CD4-positive, alpha-beta T cell treated with Interleukin-1 beta for 1 hour (primary cell): ENCODE data around the gene RALGPS1.

Experiments
- DNase-seq, 2 donors: peaks; one replicate each; pipeline ENCODE4 v3.0.0-alpha.2; 2020 to 2022

RALGPS1 gene

DNA sequence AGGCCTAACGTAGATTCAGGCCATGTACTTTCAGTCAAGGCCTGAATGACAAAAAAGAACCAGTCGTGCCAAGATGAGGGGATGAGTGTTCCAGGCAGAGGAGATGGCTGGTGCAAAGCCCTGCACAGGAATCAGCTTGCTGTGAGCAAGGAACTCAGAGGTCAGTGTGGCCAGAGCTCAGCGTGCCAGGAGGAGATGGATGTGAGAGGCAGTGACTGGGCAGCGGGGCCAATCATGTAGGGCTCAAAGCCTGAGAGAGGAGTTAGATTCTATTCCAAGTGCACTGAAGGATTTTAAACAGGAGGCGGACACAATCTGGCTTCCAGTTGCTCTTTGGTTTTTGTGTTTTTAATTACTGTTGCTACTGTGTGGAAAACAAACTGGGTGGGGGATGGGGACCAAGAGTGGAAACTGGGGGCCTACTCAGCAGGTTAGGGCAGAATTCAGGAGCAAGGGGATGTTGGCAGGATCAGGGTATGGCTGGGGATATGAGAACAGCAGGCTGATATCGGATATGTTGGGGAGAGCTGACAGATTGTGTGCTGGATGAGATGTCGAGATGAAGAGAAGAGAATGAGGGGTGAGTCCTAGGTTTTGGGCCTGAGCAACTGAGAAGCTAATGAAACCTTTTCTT, 143.5 kb downstream of the RALGPS1 start:
- no peak for DNase-seq

DNA sequence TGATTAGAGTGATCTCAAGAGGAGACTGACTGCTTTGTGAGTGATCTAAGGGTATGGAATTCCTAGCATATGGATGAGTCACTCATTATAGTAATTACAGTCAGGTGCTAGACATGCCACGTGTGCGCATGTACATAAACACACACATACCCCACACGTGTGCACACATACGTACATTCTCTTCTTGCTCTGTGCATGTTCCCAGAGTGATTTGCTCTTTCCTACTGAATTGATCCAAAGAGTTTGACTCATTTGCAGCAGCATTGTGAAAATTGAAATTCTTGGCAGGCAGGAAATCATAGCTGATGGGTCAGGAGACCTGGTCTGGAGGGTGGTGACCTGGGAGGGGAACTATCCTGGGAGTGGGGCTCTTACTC, 144.1 kb downstream of the RALGPS1 start:
- no peak for DNase-seq

DNA sequence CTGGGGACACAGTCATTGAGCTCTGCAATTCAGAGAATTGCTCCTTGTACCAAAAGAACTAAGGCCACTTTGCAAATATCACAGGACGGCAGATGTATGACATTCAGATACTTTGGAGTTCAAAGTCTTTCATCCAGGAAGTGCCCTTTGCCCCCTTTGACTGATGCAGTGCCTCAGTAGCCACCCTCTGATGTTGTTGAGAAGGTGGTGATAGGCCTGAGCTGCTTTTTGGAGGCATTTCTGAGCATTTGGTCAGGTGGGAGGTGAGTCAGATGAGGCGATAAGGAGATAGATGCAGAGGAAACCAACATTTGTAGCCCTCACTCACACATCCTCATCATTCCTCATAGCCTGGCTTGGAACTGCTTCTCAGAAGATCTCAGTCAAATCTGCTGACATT, 144.4 kb downstream of the RALGPS1 start:
- DNase-seq, result no peak

DNA sequence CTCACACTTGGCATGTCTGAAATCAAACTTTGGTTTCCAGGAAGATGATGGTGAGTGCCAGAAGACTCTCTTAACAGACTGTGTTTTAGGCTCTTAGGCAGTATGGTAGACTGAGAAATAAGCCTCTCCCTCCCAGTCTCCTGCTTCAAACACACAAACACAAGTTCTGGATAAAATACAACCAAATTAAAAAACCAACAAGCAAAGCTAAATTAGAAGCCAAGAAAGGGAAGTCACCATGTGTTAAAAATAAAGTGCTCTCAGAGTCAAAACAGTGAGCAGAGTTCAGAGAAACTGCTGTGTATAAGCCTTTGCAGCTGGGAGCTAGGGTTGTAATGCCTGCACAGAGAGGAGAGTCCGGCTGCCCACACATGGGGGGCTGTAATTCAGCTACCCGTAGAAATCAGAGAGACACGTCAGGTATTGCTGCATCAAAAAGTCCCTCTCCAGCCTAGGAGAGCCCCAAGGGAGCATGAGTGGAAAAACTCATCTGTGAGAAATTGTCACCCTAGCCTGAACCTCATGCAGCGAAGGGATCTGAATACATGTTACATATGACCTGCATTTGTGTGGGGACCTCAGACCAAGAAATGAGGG, 145.3 kb downstream of the RALGPS1 start:
- DNase-seq, result no peak

DNA sequence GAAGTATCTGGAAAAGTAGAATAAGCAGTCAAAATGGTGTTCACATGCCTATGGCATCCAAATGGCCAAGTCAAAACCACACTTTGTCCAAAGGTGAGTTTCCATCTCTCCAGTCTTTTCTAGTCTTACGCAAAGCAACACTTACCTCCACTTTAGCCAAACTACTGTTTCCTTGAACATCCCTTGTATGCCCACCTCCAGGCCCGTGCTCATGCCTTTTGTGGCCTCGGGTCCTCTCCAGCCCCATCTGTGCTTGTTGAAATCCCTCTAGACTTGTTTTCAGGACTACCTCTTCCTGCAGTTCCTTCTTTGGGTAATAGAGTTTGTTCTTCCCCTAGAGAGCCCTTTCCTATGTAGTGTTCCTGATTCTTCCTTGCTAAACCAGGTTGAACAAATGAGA, 146.8 kb downstream of the RALGPS1 start:
- DNase-seq, result no peak

DNA sequence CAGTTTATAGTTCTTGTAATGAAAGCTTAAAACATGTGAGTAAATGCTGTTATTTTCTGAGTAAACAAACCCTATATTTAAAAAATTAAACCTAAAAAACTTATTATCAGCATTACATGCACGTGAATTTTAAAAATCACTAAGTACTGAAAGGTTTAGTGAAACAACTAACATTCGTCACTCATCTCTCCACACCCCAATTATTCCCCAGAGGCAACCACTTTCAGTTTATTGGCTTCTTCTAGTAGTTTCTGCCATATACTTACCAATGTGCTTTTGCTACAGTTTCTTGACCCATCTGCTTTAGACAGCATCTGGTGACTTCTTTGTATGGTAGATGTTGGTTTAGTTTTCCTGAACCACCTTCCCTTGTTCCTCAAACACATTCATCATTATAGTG, 149.8 kb downstream of the RALGPS1 start:
- DNase-seq, result no peak

DNA sequence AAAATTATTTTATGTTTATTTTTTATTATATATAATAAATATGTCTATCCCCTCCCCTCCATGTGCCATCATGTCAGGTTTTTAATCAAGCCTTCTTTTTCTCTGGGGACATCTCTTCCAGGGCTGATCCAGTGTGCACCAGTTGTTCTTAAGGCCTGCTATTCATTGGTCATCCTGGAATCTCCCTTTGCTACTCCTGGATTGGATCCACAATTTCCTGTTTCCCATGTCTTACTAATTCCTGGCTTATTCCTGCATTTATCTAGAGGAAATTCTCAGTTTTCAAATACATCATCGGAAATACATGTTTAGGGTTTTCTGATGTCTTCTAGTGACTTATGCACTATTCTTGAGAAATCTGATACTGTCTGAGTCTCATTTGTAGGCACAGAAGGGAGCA, 151.0 kb downstream of the RALGPS1 start:
- DNase-seq, result no peak

DNA sequence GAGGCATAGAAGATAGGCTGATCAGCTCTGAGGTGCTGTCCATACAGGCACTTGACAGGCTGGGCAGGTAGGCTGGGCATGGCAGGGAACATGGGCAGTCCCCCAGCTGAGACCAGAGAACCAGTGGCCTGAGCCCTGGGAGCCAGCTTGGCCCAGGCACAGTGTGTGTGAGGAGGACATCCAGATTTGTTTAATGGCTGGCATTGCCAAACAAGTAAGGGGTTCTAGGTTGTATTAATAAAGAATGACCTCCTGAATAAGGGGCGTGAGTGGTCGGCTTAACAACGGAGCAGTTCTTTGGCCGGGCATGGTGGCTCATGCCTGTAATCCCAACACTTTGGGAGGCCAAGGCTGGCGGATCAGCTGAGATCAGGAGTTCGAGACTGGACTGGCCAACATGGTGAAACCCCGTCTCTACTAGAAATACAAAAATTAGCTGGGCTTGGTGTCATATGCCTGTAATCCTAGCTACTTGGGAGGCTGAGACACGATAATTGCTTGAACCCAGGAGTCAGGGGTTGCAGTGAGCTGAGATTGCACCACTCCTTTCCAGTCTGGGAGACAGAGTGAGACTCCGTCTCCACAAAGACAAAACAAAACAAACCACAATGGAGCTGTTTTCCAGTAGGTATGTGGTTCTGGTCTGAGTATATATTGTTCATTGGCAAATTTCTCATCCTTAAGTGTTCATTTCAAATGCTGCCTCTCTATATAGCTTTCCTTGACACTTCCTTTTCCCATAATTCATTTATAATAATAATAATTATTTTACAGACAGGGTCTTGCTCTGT, 151.7 kb downstream of the RALGPS1 start:
- no peak for DNase-seq

DNA sequence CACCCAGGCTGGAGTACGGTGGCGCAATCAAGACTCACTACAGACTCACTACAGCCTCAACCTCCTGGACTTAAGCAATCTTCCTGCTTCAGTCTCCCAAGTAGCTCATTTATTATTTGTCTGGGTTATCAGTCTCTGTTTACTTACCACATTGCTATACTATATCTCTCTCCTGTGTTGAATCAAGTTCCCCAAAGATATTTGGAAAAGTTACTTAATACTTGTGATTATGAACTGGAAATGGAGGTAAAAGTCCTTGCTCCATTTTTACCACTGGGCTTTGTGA, 152.2 kb downstream of the RALGPS1 start:
- no peak for DNase-seq

DNA sequence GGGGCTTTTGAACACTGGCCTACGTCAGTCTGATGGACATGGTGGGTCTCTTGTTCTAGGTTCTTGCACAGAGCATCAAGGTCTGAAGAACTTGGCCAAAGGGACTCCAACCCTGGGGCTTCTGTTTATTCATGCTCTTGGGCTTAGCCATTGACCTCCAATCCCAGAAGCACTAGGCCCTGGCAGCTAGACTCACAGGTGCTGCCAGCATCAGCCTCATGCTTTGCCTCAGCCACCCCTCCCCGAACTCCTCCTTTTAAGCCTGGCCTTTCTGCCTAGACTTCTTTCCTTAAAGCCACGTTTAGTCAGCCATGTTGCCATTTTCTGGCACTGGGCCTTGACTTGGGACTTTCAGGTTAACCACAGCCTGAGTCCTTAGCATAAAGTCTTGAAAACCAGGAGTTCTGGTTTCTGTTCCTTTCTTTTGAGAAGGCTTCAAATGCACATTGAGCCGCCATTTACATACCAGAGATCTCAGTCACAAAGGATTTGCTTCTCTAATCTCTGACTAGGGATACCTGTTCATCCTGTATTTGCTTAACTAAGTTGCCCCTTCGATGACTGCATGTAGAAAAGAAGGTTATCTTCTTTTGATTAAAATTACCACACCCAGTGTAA, 153.1 kb downstream of the RALGPS1 start:
- no peak for DNase-seq

DNA sequence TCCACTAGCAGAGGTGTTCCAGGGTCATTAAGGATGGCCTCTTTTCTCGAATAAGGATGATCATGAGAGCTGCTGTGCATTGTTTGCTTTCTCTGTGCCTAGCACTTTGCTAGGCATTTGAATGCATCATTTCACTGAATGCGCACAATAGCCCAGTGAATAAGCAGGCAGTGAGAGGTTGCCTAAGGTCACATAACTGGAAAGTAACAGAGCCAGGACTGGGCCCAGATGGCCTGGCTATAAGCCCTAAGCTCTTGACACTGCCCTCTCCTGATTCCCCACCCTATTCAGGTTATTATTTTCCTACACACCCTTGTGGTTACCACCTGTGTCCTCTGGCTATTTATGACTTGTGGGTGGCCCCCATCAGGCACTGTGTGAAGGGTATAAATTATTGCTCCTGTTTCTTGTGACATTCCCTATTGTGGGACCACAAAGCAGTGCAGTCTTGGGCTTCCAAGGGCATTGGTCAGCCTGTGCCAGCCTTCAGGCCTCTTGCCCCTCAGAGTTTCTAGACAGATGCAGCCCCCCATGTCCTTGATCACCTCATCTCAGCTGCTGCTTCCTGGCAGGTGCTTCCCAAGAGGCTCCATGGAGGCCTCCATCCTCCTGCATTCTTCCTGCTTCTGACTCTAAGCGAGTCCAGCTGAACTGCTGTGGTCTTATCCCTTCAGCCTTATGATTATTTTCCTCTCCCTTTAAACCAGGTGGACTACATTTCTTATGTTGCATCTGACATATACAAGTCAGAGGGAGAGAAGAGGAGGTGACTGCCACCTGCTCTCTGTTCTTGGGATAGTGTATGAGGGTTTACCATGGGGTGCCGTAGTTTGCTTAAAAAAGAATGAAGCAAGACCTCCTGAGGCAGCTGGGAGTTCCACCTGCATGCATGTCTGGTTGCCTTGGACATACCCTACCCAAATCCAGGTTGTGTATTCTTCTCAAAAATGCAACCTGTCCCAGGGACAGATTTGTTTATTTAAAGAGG, 160.3 kb downstream of the RALGPS1 start:
- no peak for DNase-seq

DNA sequence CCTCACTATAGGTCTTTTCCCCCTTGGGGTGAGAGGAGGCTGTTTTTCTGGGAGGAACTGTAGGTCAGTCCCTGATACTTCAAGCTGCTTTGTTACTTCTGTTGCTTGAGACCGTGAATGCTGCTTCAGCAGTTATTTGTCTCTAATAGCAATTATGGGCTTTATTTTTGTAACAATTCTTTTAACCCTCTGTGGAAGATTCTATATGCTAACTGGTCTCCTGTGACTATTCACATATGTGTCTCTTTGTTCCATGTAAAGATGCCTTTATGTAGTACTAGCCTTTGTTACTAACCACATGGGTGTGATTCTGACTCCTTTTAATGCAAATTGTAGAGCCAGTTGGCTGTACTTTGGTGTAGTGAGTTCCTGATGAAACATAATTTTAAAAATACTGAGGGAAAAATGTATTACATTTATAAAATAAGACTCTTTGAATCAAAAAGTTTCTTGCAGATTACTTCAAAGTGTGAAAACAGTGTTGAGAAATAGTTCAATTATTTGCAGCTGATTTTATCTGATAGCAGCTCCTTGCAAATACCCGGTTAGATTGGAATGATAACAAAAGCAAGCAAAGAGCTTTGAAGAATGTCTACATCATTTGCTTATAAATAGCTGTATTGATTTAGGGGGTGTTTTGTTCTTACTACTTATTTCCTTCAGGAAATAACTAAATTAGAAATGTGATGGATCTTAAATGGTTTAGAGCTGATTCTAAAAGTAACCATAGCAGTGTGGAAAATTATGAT, 161.2 kb downstream of the RALGPS1 start:
- DNase-seq, result no peak

DNA sequence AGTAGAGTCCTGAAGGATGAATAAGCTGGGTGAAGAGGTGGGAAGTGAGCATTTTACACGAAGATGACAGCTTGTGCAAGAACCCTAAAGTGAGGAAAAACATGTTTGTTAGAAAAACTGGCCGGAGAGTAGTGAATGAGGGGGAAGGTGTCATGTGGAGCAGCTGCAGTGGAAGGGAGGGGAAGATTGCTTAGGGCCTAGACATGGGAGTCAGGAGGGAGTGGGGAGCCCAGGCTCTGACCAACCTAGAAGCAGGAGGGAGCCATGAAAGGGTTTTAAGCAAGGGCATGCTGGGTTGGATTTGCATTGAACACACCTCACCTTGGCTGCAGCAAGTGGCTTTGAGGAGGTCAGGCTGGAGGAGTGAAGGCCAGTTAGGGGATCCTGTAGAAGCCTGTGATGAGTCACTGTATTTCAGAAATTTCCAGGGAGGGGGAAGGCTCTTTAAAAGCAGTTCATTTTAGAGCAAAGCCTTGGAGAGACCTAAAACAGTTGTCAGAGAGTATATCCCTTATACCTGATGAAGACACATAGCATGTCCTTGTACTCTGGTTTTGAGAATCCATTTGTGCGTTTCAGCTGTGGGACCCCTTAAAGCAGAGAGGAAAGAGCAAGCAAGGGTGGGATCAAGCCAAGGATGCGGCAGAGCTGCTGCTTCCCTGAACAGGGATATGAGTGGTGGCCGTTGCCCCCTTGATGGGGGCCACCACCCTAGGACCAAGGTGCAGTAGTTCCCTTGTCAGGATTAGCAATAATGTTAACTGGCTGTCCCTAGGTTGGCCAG, 162.5 kb downstream of the RALGPS1 start:
- DNase-seq, result no peak

DNA sequence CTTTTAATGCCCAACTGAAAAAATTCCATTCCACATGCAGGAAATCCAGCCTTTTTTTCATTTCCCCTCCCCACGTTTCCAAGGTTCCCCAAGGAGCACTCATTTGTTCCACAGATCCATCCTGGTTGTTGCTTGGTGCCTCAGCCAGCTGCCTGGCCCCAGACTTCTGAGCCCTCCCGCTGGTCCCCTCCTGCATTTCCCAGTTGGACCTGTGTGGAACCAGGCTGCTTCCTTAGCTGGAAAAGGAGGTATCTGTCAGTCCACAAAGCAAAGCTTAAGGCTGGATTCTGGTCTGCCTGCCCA, 163.0 kb downstream of the RALGPS1 start:
- no peak for DNase-seq

DNA sequence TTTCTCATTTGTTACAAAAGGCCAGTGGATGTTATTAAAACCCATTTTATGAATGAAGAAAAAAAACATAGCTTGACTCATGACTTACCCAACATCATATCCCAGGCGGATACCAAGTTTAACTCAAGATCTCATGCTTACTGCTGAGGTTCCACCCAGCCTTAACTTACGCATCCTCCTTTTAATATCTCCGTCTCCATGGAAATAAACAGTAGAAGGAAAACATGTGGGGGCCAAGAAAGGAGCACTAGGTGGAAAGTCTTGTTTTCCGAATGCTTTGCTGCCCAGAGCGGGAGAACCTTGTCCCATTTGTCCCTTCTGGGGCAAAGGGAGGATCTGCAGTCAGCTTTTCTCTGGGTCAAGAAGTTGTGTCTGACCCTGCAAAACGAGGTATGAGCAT, 163.8 kb downstream of the RALGPS1 start:
- DNase-seq, result no peak

DNA sequence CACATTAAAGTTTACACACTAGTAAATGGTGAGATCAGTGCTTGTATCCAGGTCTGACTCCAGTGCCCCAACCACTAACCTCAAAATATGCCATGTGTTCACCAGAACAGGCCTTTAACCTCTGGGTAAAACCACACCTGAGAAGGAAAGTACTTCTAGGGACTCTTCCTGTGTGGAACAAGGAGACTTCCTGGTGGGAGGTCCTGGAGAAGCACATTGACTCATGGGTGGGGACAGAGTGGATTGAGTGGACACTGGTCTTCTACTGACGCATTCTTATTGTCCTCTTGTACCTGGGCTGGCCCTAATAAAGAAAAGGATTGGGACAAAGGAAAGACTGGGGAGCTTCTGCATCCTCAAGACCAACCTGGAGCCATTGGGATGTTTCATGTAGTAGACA, 164.4 kb downstream of the RALGPS1 start:
- DNase-seq, result no peak

DNA sequence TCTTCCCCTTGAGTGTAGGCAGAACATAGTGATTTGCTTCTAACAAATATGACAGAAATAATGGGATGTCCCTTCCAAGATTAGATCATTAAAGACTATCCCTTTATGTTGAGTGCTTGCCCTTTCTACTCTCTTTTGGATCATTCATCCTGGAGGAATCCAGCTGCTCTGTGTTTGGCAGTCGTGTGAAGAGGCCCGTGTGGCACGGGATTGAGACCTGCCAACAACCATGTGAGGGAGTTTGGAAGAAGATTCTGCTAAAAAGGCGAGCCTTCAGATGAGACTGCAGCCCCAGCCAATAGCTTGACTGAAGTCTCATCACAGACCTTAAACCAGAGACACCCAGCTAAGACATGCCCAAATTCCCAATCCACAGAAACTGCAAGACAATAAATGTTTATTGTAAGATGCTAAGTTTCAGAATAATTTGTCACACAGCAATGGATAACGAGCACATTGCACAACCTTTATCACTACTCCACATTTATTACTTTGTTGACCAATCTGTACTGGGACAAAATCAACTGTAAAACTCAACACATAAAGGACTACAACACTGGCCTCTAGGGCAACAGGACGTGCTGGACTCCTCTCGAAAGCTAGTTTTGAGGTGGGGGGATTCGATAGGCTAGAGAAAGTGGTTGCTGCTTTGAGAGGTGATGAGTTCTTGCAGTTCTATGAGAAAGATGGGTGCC, 165.0 kb downstream of the RALGPS1 start:
- no peak for DNase-seq

DNA sequence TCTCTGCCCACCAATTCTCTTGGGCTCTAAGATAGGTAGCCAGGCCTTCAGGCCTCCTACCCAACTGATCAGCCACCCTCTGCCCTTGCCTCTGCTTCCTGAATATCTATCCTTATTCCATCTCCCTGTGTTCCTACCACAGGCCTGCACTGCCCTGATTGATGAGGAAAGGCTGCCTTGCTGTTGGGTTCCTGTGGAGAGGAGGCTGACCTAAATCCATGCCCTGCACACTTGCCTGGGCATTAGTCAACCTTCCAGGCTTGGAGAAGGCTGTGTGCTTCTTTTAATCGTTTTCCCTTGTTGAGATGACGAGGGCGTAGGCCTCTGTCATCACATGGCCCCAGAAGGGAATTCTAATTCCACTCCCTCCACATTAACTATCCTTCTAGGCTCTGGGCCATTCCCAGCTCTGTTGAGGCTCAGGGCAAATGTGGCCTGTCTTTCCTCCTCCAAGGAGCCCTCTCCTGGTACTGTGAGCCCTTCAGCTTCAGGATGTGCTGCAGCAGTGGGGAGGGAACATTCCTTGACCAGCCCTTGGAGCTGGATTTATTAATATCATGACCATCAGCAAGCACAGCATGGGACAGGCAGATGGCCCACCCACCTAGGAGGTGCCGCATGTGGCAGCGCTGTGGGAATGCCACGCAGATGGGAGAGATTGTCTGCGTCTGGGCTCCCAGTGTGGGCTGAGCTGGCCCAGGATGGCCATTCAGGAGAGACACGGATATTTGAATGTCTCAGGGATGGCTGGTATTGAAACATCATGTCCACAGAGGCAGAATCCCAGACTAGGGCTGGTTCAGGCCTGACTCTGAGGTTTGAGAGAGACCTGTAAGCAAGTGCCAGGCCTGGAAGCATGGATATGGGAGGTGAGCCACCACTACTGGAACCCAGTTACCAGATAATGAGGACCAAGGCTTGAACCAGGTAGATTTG, 166.9 kb downstream of the RALGPS1 start:
- DNase-seq, result no peak

DNA sequence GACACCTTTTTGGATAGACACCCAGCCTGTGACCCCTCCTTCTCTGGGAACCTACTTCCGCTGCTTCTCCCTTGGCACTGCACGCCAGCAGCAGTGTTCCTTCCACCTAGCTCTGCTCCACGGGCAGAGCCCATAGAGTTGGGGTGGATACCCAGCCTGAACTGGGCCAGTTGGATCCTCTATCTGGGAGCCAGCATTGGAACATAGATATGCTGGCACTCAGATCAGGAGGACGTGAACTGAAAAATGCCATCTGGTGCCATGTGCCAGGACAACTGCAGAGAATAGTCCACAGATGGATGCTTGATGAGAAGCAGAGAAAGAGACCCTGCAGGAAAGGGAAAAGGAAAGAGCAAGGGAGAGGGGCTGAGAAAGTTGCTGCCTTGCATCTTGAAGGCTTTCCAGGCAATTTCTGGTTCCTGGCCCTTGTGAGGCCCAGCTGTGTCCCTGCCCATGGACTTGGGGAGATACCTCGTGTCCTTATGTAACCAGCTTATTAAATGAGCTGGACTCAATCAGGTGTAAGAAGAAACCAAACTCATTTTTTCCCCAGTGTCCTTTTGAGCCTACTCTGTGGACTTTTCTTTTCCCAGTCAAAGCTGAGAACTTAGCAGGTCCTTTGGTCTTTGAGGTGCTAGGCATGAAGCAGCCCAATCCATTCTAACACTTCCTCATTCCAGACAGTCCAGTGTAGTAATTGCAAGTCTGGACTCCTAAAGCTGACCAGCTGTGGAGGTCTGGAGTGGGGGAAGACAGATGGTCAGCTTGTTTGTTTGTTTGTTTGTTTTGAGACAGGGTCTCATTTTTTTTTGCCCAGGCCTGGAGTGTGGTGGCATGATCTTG, 168.8 kb downstream of the RALGPS1 start:
- DNase-seq, result no peak
